ENCODE data around the gene ZNF512B. TPM values are rescaled to one million over a fixed set of nuclear protein-coding genes. Genes with fewer than 3 reads are reported as not detected.

ZNF512B gene
- total RNA-seq, 1 donor from 2014 or later, result 4.5 TPM

DNA sequence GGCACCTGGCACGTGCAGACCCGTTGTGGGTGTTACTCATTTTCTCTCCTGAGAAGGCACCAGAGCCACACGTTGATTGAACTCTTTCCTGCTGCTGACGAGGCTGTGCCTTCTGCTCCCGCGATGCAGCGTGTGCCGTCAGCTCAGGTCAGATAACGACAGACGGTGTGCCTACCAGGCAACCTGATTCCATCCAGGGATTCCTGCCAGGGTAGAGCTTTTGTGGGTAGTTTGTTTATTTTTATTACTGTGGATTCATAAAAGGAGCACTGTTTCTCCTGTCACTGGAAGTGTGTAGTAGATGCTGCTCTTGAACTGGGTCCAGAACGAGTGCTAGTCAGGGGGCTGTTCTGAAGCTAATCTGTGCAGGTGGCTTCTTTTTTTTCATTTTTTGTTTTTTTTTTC, 31.9 kb upstream of the ZNF512B start:
- H3K36me3 ChIP-seq (ENCODE audit: control insufficient read depth, insufficient read depth, low read length), result peaks cover 22% of the 10 kb centered on the region
- TF ChIP-seq, protein P1, sequence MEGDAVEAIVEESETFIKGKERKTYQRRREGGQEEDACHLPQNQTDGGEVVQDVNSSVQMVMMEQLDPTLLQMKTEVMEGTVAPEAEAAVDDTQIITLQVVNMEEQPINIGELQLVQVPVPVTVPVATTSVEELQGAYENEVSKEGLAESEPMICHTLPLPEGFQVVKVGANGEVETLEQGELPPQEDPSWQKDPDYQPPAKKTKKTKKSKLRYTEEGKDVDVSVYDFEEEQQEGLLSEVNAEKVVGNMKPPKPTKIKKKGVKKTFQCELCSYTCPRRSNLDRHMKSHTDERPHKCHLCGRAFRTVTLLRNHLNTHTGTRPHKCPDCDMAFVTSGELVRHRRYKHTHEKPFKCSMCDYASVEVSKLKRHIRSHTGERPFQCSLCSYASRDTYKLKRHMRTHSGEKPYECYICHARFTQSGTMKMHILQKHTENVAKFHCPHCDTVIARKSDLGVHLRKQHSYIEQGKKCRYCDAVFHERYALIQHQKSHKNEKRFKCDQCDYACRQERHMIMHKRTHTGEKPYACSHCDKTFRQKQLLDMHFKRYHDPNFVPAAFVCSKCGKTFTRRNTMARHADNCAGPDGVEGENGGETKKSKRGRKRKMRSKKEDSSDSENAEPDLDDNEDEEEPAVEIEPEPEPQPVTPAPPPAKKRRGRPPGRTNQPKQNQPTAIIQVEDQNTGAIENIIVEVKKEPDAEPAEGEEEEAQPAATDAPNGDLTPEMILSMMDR (IDR thresholded peaks at IDR 0.05; ENCODE audit: insufficient read depth, low read length, severe bottlenecking), result no peak
- FAIRE-seq (no peak), DNase-seq (ENCODE audit: low read depth) (no peak)
- H3K4me3 ChIP-seq (ENCODE audit: low read depth, low read length), result no peak overlapping the region
- H3K27me3 ChIP-seq (ENCODE audit: control insufficient read depth, insufficient read depth, low read length), result no peaks in the 10 kb centered on the region

DNA sequence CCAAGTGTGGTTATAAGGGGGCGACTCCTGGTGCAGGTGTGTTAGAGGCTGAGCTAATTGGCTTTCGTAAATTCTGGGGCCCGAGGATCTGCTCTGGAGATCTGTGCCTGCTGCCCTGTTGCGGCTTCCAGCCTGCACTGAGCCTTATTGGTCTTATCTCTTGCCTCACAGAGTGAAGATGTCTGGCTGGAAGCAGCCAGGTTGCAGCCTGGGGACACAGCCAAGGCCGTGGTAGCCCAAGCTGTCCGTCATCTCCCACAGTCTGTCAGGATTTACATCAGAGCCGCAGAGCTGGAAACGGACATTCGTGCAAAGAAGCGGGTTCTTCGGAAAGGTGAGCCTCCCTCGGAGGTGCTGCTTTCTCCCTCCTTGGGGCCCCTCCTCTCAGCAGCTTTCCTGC, 31.2 kb upstream of the ZNF512B start:
- Histone ChIP-seq H3K4me3 (ENCODE audit: low read depth, low read length) (no peak overlapping the region), H3K36me3 (ENCODE audit: control insufficient read depth, insufficient read depth, low read length) (peaks cover 22% of the 10 kb centered on the region), H3K27me3 (ENCODE audit: control insufficient read depth, insufficient read depth, low read length) (no peaks in the 10 kb centered on the region)
- no peak for DNase-seq (ENCODE audit: low read depth)
- TF ChIP-seq, protein P1 (IDR thresholded peaks at IDR 0.05; ENCODE audit: insufficient read depth, low read length, severe bottlenecking), result no peak
- FAIRE-seq, result no peak

GRCh38 chr20:63982937-63983336, 13.2 kb upstream of the ZNF512B start:
- DNase-seq (ENCODE audit: low read depth) (no peak), FAIRE-seq (no peak)
- TF ChIP-seq, protein P1 (IDR thresholded peaks at IDR 0.05; ENCODE audit: insufficient read depth, low read length, severe bottlenecking), result no peak
- Histone ChIP-seq H3K36me3 (ENCODE audit: control insufficient read depth, insufficient read depth, low read length) (peaks cover 10% of the 10 kb centered on the region), H3K4me3 (ENCODE audit: low read depth, low read length) (no peak overlapping the region), H3K27me3 (ENCODE audit: control insufficient read depth, insufficient read depth, low read length) (no peaks in the 10 kb centered on the region)

DNA sequence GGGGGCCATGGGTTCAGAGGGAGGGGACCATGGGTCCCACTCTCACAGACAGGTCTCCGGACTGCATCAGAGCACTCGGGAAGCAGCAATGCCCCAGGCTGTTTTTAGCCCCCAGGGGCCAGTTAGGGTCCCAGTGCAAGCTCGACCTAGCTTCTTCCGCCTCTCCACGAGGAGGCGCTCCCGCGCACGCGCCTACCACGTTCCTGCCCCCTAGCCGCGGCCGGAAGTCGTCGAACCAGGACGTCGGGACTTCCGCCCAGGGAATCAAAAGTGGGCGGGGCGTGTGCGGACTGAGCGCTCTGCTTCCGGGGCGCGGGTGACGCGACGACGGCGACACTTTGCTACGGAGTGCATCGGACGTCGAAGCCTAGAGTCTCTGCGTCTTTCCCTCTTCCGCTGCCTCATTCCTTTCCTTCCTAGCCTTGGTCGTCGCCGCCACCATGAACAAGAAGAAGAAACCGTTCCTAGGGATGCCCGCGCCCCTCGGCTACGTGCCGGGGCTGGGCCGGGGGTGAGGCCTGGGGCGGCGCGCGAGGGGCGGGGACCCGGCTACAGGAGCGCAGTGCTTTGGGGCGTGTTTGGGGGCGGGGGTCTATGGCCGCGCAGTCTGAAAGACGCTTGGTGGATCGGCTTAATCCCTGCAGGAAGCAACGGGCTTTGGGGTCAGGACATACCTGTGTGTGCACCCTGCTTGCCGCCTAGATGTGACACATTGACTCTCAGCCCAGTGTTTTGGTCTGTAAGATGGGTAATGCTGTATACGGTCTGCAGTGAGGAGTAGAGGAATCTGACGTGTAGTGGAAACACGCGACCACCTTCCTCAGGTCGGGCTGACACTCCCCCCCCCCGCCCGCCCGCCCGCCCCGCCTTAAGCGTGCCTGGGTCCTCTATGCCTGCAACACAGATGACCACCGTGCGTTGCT, 11.3 kb upstream of the ZNF512B start, which contains the start of gene PRPF6:
PRPF6 (plus strand) TSS at position 327 of the 923 bp plus-strand sequence; CDS start at position 441, 114 bp downstream.
- TF ChIP-seq, protein P1 (IDR thresholded peaks at IDR 0.05; ENCODE audit: insufficient read depth, low read length, severe bottlenecking), result peak; percentile 97
- peak; percentile 83 for DNase-seq (ENCODE audit: low read depth)
- no peak for FAIRE-seq
- Histone ChIP-seq H3K27me3 (ENCODE audit: control insufficient read depth, insufficient read depth, low read length) (no peaks in the 10 kb centered on the region), H3K36me3 (ENCODE audit: control insufficient read depth, insufficient read depth, low read length) (peaks cover 8% of the 10 kb centered on the region), H3K4me3 (ENCODE audit: low read depth, low read length) (peak within 1 kb of the TSS; percentile 88)

DNA sequence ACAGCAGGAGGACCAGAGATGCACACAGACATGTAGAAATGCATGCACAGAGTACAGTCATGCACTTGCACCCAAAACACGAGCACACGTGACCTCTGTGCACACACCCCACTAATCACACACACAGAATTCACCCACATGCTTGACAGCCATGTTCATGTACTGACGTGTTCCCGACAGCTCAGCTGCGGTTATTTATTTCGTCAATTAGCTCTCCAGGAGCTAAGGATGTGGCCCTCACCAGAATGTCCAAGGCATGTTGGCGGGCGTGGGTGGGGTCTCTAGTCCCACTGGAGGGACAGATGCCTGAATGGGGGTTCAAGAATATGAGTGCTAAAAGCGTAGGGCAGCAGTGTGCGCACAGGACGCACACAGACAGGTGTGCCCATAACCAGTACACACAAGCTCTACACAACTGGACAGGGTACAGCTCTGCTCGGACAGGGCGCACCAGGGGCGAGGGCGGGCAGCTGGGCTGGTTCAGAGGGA, 10.6 kb upstream of the ZNF512B start:
- H3K4me3 ChIP-seq (ENCODE audit: low read depth, low read length), result peak overlapping the region; percentile 88
- FAIRE-seq (no peak), DNase-seq (ENCODE audit: low read depth) (peak; percentile 93)
- TF ChIP-seq, protein P1 (IDR thresholded peaks at IDR 0.05; ENCODE audit: insufficient read depth, low read length, severe bottlenecking), result no peak
- H3K27me3 ChIP-seq (ENCODE audit: control insufficient read depth, insufficient read depth, low read length), result no peaks in the 10 kb centered on the region
- H3K36me3 ChIP-seq (ENCODE audit: control insufficient read depth, insufficient read depth, low read length), result peaks cover 5% of the 10 kb centered on the region

Data from bronchial epithelial cell (primary cell).